Neural crest cell (in vitro differentiated cells): ENCODE results near the gene SDCCAG8. TPM values are rescaled to one million over a fixed set of nuclear protein-coding genes. Genes with fewer than 3 reads are reported as not detected.

ENCODE experiments used
- DNase-seq: peaks from one replicate; pipeline ENCODE4 v3.0.0; 2021; ENCODE audit warnings: low read depth, mixed read lengths, low spot score
- H3K27ac Mint-ChIP-seq: one replicate; pipeline ENCODE4 v1.8.0; 2021; ENCODE audit warnings: mild to moderate bottlenecking, mixed read lengths; ENCODE audit not compliant: unreplicated experiment
- H3K27me3 Mint-ChIP-seq: 2 replicates; pipeline ENCODE4 v1.8.0; 2021; ENCODE audit warnings: low read depth, mild to moderate bottlenecking, mixed read lengths
- H3K36me3 Mint-ChIP-seq: 2 replicates; pipeline ENCODE4 v1.8.0; 2021; ENCODE audit warnings: low read depth, mild to moderate bottlenecking, mixed read lengths
- H3K4me1 Mint-ChIP-seq: 2 replicates; pipeline ENCODE4 v1.8.0; 2021; ENCODE audit warnings: mixed read lengths
- H3K4me3 Mint-ChIP-seq: one replicate; pipeline ENCODE4 v1.8.0; 2021; ENCODE audit warnings: mild to moderate bottlenecking, mixed read lengths
- H3K9me3 Mint-ChIP-seq: 2 replicates; pipeline ENCODE4 v1.8.0; 2021; ENCODE audit warnings: mixed read lengths
- total RNA-seq: library from RNA; stranded (reverse); gene quantifications from 2 replicates; pipeline ENCODE4 v1.2.1, GENCODE V29; 2021
- TF ChIP-seq, protein P1 (sequence below): fragments of 200-600 bp; sonication (generic); conservative IDR thresholded peaks from 2 replicates; pipeline ENCODE4 v1.5.0; 2021; ENCODE audit warnings: antibody characterized with exemption, mild to moderate bottlenecking

Gene SDCCAG8
- total RNA-seq, 1 donor from 2014 or later: 19.9 TPM

DNA sequence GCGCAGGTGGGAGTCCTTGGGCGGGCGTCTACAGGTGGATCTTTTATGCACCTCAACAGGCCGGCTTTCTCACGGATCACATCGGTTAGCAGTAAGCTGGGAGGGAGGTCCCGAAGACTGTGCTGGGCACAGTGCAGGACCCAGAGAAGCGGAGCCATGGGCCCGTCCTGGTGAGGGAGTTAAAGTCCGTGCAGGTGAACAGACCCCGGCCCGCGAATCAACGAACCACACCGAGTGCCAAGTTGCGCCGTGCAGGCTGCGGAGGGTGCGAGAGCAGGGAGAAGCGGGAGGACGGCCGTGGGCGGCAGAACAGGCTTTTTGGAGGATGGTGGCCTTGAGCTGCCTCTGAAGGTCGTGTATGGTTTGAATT, 233.3 kb downstream of the SDCCAG8 start:
- Mint-ChIP-seq H3K9me3 (no peaks in the 10 kb centered on the region), H3K36me3 (peaks cover 7% of the 10 kb centered on the region), H3K4me3 (peak overlapping the region; percentile 68), H3K27me3 (no peaks in the 10 kb centered on the region), H3K27ac (peak overlapping the region; percentile 38), H3K4me1 (peaks cover 41% of the 10 kb centered on the region)
- no peak for DNase-seq
- TF ChIP-seq, protein P1, sequence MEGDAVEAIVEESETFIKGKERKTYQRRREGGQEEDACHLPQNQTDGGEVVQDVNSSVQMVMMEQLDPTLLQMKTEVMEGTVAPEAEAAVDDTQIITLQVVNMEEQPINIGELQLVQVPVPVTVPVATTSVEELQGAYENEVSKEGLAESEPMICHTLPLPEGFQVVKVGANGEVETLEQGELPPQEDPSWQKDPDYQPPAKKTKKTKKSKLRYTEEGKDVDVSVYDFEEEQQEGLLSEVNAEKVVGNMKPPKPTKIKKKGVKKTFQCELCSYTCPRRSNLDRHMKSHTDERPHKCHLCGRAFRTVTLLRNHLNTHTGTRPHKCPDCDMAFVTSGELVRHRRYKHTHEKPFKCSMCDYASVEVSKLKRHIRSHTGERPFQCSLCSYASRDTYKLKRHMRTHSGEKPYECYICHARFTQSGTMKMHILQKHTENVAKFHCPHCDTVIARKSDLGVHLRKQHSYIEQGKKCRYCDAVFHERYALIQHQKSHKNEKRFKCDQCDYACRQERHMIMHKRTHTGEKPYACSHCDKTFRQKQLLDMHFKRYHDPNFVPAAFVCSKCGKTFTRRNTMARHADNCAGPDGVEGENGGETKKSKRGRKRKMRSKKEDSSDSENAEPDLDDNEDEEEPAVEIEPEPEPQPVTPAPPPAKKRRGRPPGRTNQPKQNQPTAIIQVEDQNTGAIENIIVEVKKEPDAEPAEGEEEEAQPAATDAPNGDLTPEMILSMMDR: no peak

DNA sequence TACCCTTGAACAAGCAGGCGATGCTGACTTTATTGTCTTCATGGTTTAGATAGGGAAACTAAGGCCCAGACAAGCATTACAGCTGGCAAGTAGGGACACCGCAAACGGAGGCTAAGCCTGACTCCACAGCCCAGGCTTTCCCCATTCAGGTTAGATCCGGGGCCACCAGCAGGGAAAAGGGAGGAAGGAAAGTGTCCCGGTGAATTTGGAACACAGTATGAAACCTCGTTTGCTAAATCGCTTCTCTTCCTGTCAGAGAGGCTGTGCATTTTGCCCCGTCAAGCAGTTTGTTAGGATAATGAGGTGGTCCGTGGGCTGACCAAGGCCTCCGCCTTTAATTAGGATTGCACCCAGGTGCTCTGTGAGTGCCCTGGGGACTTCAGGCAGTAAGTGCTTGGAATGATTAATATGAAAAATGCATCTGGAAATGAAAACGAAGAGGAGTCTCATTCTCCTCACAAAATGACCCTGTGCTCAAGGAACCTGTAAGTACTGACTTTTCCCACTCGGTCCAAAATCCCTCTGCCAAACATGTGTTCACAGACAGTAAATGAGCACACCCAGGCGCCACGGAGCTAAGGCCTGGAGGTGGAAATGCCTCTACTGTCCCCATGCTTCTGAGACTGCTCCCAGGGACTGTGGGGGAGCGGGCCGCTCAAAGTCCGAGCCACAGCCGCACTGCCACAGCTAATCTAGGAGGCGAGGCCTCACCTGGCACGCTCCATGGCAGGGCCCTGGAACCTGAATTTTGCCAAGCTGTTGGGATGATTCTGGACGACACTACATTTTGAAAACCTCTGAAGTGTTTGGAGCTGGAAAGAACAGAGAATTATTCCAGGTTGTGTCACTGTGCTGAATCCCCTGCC, 234.1 kb downstream of the SDCCAG8 start:
- Mint-ChIP-seq H3K27me3 (no peaks in the 10 kb centered on the region), H3K9me3 (no peaks in the 10 kb centered on the region), H3K27ac (no peak overlapping the region), H3K36me3 (peaks cover 12% of the 10 kb centered on the region), H3K4me3 (no peak overlapping the region), H3K4me1 (peaks cover 48% of the 10 kb centered on the region)
- TF ChIP-seq, protein P1: no peak
- no peak for DNase-seq

DNA sequence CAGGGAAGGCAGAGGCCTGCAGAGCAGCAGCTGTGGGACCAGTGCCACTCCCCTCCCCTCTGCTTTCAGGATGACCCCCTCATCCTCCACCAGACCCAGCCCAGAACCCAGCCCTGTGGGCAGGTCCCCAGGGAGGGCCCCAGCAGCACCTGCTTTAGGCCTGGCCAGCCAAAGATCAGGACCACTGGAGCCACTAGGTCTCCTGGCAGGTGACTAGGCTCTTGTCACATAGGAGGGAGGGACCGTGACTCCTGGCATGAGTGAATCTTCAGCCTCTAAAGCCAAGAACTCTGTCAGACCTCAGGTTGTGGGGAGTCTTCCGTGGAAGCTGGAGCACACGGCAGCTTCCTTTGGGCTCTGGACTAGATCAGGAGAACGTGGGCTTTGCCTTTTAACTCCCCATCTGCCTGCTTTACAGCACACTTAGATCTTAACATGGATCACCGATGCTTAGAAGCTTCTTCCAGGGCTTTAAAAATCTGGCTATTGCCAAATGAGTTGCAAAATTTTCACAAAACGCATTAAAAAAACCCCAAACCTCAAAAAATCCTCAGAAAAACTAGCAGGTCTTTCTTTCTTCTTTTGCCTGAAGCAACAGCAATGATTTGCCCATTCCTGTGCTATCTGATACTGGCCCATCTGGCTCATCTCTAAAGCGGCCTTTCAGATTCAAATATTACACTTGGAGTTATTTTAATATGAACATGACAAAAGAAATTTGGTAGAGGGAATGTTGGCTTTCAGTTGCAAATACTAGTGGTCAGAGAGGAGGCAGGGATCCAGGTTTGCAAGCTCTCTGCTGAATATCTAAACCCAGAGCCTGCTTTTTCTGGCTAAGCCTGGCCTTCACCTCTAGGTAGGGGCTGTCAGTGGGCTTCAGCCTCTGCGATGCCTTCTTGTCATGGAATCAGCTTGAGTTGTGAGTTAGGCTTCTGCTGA, 235.2 kb downstream of the SDCCAG8 start:
- no peak overlapping the region for H3K4me3 Mint-ChIP-seq
- H3K4me1 Mint-ChIP-seq: peaks cover 52% of the 10 kb centered on the region
- DNase-seq: no peak
- H3K27me3 Mint-ChIP-seq: no peaks in the 10 kb centered on the region
- TF ChIP-seq, protein P1: no peak
- peaks cover 12% of the 10 kb centered on the region for H3K36me3 Mint-ChIP-seq
- no peaks in the 10 kb centered on the region for H3K9me3 Mint-ChIP-seq
- no peak overlapping the region for H3K27ac Mint-ChIP-seq

DNA sequence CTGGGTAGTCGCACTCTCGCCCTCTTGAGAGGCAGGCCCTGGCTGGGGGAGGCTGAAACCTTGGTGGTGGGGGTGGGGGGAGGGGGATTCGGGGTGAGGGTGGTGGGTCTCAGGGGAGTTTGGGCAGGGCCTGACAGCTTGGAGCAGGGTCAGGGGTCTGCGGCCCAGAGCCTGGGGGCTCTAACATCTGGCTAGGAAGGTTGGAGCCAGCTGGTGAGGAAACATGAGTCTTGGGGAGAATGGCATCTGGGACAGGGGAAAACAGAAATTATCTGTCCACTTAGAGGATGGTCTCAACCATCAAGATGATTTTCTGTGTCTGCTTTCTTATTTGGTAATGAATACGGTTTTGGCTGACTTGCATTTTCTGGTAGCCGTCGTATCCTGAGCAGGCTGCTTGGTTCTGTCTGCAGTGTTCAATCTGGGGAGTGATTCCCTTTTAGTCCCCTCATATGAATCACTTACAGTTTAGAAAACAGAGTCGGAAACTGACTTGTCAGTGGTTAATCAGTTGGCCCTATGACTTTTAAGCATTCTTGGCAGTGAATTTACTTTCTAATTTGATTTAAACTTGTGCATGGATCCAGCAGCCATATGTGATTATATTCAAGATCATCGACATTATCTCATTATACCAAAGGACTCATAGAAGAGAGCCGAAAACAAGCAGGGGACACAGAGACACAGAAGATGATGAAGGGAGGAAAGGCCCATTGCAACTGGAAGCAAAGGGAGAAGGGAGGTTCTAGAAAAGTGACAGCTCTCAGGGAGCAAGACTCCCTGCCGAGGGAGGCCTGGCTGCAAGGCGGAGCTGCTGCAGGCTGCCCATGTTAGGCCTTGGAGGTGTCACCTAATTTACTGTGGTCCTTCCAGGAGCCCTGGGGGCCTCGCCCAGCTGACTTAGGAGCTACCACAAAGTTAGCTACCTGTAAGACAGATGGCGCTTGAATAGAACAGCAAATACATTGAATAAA, 237.6 kb downstream of the SDCCAG8 start:
- Mint-ChIP-seq H3K36me3 (peaks cover 16% of the 10 kb centered on the region), H3K4me1 (peaks cover 58% of the 10 kb centered on the region), H3K27me3 (no peaks in the 10 kb centered on the region), H3K4me3 (no peak overlapping the region), H3K9me3 (no peaks in the 10 kb centered on the region), H3K27ac (peak overlapping the region; percentile 63)
- DNase-seq: no peak
- TF ChIP-seq, protein P1: no peak
